SK-N-SH treated with all-trans-retinoic acid at 6 μM for 48 hours (cell line): Measurements from ENCODE around the gene OR12D2.

Source experiments
- ARNTL ChIP-seq: fragments of 450-650 bp; formaldehyde crosslinking; IDR thresholded peaks from 2 replicates; pipeline ENCODE4 v1.5.0; 2020; ENCODE audit warnings: low read depth, mild to moderate bottlenecking, moderate library complexity, borderline replicate concordance
- BACH2 ChIP-seq: fragments of 250-450 bp; sonication (Bioruptor Pico); IDR thresholded peaks from 2 replicates; pipeline ENCODE4 v1.9.0; 2021; ENCODE audit warnings: mild to moderate bottlenecking, borderline replicate concordance
- ESRRG ChIP-seq: fragments of 250-450 bp; sonication (Bioruptor Pico); IDR thresholded peaks from 2 replicates; pipeline ENCODE4 v1.6.1; 2021; ENCODE audit warnings: mild to moderate bottlenecking
- OSR1 ChIP-seq: fragments of 250-450 bp; sonication (Bioruptor Pico); IDR thresholded peaks from 2 replicates; pipeline ENCODE4 v1.8.0; 2022; ENCODE audit warnings: moderate library complexity, mild to moderate bottlenecking, inconsistent platforms
- PPARA ChIP-seq: fragments of 250-450 bp; sonication (Bioruptor Pico); IDR thresholded peaks from 2 replicates; pipeline ENCODE4 v1.5.0; 2020; ENCODE audit warnings: mild to moderate bottlenecking, borderline replicate concordance
- ZFP3 ChIP-seq: fragments of 250-450 bp; sonication (Bioruptor Pico); IDR thresholded peaks from 2 replicates; pipeline ENCODE4 v1.5.0; 2020; ENCODE audit warnings: mild to moderate bottlenecking, moderate library complexity
- ZFP30 ChIP-seq: fragments of 450-650 bp; formaldehyde crosslinking; IDR thresholded peaks from 2 replicates; pipeline ENCODE4 v1.5.0; 2022; ENCODE audit warnings: mild to moderate bottlenecking, moderate library complexity
- TF ChIP-seq, protein P1 (sequence below): fragments of 250-450 bp; sonication (Bioruptor Pico); IDR thresholded peaks from 2 replicates; pipeline ENCODE4 v1.8.0; 2020; ENCODE audit warnings: mild to moderate bottlenecking, moderate library complexity, borderline replicate concordance

DNA sequence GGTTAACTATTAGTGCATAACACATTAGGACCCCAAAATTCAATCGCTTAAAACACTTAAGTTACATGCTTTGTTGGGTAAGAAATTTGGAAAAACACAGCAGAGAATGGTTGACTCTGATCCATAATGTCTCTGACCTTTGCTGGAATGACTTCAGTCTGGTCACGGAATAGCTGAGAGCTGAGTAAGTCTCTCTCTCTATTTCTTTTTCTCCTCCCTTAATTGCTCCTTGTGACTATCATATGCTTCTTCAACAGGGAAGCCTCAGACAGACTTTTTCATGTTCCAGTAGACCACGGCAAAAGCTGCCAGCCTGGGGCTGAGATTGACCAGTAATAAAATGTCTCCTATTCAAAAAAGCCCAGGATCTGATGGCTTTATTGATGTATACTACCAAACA lies 24.1 kb downstream of the OR12D2 start:
- TF ChIP-seq ZFP30 (no peak), ARNTL (CRISPR knock-in tag) (no peak), PPARA (CRISPR knock-in tag) (no peak), BACH2 (CRISPR knock-in tag) (no peak), ZFP3 (CRISPR knock-in tag) (no peak), ESRRG (CRISPR knock-in tag) (no peak), OSR1 (CRISPR knock-in tag) (no peak)
- TF ChIP-seq, protein P1, sequence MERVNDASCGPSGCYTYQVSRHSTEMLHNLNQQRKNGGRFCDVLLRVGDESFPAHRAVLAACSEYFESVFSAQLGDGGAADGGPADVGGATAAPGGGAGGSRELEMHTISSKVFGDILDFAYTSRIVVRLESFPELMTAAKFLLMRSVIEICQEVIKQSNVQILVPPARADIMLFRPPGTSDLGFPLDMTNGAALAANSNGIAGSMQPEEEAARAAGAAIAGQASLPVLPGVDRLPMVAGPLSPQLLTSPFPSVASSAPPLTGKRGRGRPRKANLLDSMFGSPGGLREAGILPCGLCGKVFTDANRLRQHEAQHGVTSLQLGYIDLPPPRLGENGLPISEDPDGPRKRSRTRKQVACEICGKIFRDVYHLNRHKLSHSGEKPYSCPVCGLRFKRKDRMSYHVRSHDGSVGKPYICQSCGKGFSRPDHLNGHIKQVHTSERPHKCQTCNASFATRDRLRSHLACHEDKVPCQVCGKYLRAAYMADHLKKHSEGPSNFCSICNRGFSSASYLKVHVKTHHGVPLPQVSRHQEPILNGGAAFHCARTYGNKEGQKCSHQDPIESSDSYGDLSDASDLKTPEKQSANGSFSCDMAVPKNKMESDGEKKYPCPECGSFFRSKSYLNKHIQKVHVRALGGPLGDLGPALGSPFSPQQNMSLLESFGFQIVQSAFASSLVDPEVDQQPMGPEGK (CRISPR knock-in tag), result no peak
